Body of pancreas (tissue), 4 donors: Measurements from ENCODE around the gene USP15.

Experiments used
- CTCF ChIP-seq, 7 experiments: fragments of 450-650 bp in 4 of 7; fragments of 200-600 bp in 3 of 7; sonication (generic) in 3 of 7; IDR thresholded peaks; one replicate each; pipeline ENCODE4 v1.5.1; 2016 to 2019; ENCODE audit warnings: antibody characterized with exemption in 7 of 7
- POLR2A ChIP-seq, 3 donors: fragments of 450-650 bp; IDR thresholded peaks; one replicate each; pipeline ENCODE4 v1.6.1; 2016; ENCODE audit warnings: antibody characterized with exemption in 3 of 3, mild to moderate bottlenecking in 2 of 3

GRCh38 chr12:62313727-62314380 lies 53.6 kb downstream of the USP15 start:
- no peak for TF ChIP-seq POLR2A (IDR thresholded peaks at IDR 0.05)
- no peak for TF ChIP-seq CTCF (IDR thresholded peaks at IDR 0.05)
